ENCODE data around the gene SLAMF8.

SLAMF8 gene

GRCh38 chr1:159826441-159827101 lies at the start of gene SLAMF8:
TSS of gene SLAMF8 (plus strand) at chr1:159826873. CDS start at chr1:159826899, 26 bp downstream.
- in situ Hi-C loops (cut with HindIII; ENCODE audit: low sequenced_read_pairs) = no loop called here

GRCh38 chr1:159778266-159778665 lies 48.4 kb upstream of the SLAMF8 start:
- in situ Hi-C loops (cut with HindIII; ENCODE audit: low sequenced_read_pairs) = no loop called here

GRCh38 chr1:159779403-159779851 lies 47.2 kb upstream of the SLAMF8 start:
- in situ Hi-C loops (cut with HindIII; ENCODE audit: low sequenced_read_pairs) = no loop called here

- in situ Hi-C loops (cut with HindIII; ENCODE audit: low sequenced_read_pairs) = no loop called here
Observed at GRCh38 chr1:159780583-159781582, 45.8 kb upstream of the SLAMF8 start, which contains the start of gene DUSP23. TSS of gene DUSP23 (plus strand) at chr1:159780962. CDS start at chr1:159781101, 139 bp downstream.

- in situ Hi-C loops (cut with HindIII; ENCODE audit: low sequenced_read_pairs) = no loop called here
Observed at GRCh38 chr1:159781992-159782391, 44.7 kb upstream of the SLAMF8 start.

- in situ Hi-C loops (cut with HindIII; ENCODE audit: low sequenced_read_pairs) = no loop called here
Observed at GRCh38 chr1:159783724-159784123, 42.9 kb upstream of the SLAMF8 start.

- in situ Hi-C loops (cut with HindIII; ENCODE audit: low sequenced_read_pairs) = no loop called here
Observed at GRCh38 chr1:159786465-159786864, 40.2 kb upstream of the SLAMF8 start.

GRCh38 chr1:159786966-159787365 lies 39.7 kb upstream of the SLAMF8 start:
- in situ Hi-C loops (cut with HindIII; ENCODE audit: low sequenced_read_pairs) = no loop called here

GRCh38 chr1:159790237-159790917 lies 36.3 kb upstream of the SLAMF8 start:
- in situ Hi-C loops (cut with HindIII; ENCODE audit: low sequenced_read_pairs) = no loop called here

- in situ Hi-C loops (cut with HindIII; ENCODE audit: low sequenced_read_pairs) = no loop called here
Observed at GRCh38 chr1:159791031-159791430, 35.6 kb upstream of the SLAMF8 start.

- in situ Hi-C loops (cut with HindIII; ENCODE audit: low sequenced_read_pairs) = no loop called here
Observed at GRCh38 chr1:159791461-159791860, 35.2 kb upstream of the SLAMF8 start.

- in situ Hi-C loops (cut with HindIII; ENCODE audit: low sequenced_read_pairs) = loop anchor here (5.0 kb wide), 1 partner anchor 92 kb away; no protein-coding TSS in a partner anchor
Observed at GRCh38 chr1:159795534-159795933, 31.1 kb upstream of the SLAMF8 start.

GRCh38 chr1:159798893-159799292 lies 27.8 kb upstream of the SLAMF8 start:
- in situ Hi-C loops (cut with HindIII; ENCODE audit: low sequenced_read_pairs) = loop anchor here (5.0 kb wide), 1 partner anchor 88 kb away; no protein-coding TSS in a partner anchor

- in situ Hi-C loops (cut with HindIII; ENCODE audit: low sequenced_read_pairs) = loop anchor here (5.0 kb wide), 1 partner anchor 88 kb away; no protein-coding TSS in a partner anchor
Observed at GRCh38 chr1:159799446-159799985, 27.2 kb upstream of the SLAMF8 start.

GRCh38 chr1:159800177-159800930 lies 26.3 kb upstream of the SLAMF8 start:
- in situ Hi-C loops (cut with HindIII; ENCODE audit: low sequenced_read_pairs) = no loop called here

GRCh38 chr1:159802111-159802510 lies 24.6 kb upstream of the SLAMF8 start, which contains the start of gene FCRL6:
TSS of gene FCRL6 (plus strand) at chr1:159802360. CDS start at chr1:159802425, 65 bp downstream.
- in situ Hi-C loops (cut with HindIII; ENCODE audit: low sequenced_read_pairs) = no loop called here

GRCh38 chr1:159803956-159804689 lies 22.6 kb upstream of the SLAMF8 start:
- in situ Hi-C loops (cut with HindIII; ENCODE audit: low sequenced_read_pairs) = no loop called here

GRCh38 chr1:159804924-159805323 lies 21.7 kb upstream of the SLAMF8 start:
- in situ Hi-C loops (cut with HindIII; ENCODE audit: low sequenced_read_pairs) = no loop called here

GRCh38 chr1:159815926-159816325 lies 10.7 kb upstream of the SLAMF8 start:
- in situ Hi-C loops (cut with HindIII; ENCODE audit: low sequenced_read_pairs) = no loop called here

All from DLD1 (cell line).